ENCODE results near the gene PSENEN. TPM values are rescaled to one million over a fixed set of nuclear protein-coding genes. Genes with fewer than 3 reads are reported as not detected.

Gene PSENEN
- 10 to 100 TPM; 20.4 to 35.7 (median 29.5) TPM for total RNA-seq

GRCh38 chr19:35745328-35746086 lies at the start of gene PSENEN, which contains the start of gene U2AF1L4:
Gene PSENEN, plus strand, starts transcription at chr19:35745651. Its CDS starts 280 bp downstream, at chr19:35745931.
Gene U2AF1L4, minus strand, starts transcription at chr19:35745418. Its CDS starts 27 bp downstream, at chr19:35745391.
- H3K27ac ChIP-seq: peak within 1 kb of the TSS; percentile 98 to 100 (median 100)
- peak within 1 kb of the TSS; percentile 76 to 86 for H3K4me3 ChIP-seq
- WGBS, 2 donors (ENCODE audit: low coverage in 1 of 2): 0 to 4% methylated on average over 4 to 9 of the region's 40 CpGs
- TF ChIP-seq POLR2A (IDR thresholded peaks at IDR 0.05) (no peak), CTCF (IDR thresholded peaks at IDR 0.05) (peak in 2 of 4 experiments; percentile 2 to 21), EP300 (IDR thresholded peaks at IDR 0.05) (no peak), POLR2AphosphoS5 (IDR thresholded peaks at IDR 0.05) (peak; percentile 71)
- no peaks in the 10 kb centered on the region for H3K27me3 ChIP-seq
- H3K36me3 ChIP-seq: peaks cover 0 to 19% of the 10 kb centered on the region in 2 donors
- peaks cover 0 to 79% (median 32%) of the 10 kb centered on the region in 3 donors for H3K4me1 ChIP-seq
- peak; percentile 82 for ATAC-seq
- no peaks in the 10 kb centered on the region for H3K9me3 ChIP-seq

- ATAC-seq: no peak
- Histone ChIP-seq H3K27me3 (no peaks in the 10 kb centered on the region), H3K27ac (no peak overlapping the region), H3K4me1 (no peaks in the 10 kb centered on the region), H3K9me3 (no peaks in the 10 kb centered on the region), H3K4me3 (no peak overlapping the region), H3K36me3 (no peaks in the 10 kb centered on the region)
- TF ChIP-seq POLR2AphosphoS5 (IDR thresholded peaks at IDR 0.05) (no peak), EP300 (IDR thresholded peaks at IDR 0.05) (no peak), CTCF (IDR thresholded peaks at IDR 0.05) (no peak), POLR2A (IDR thresholded peaks at IDR 0.05) (no peak)
- 85 to 95% methylated on average over 2 of the region's 2 CpGs for WGBS, 2 donors (ENCODE audit: low coverage in 1 of 2)
Measured at GRCh38 chr19:35695895-35696422, 49.5 kb upstream of the PSENEN start.

GRCh38 chr19:35696835-35697234 lies 48.6 kb upstream of the PSENEN start:
- no peak for ATAC-seq
- WGBS, 2 donors (ENCODE audit: low coverage in 1 of 2): 71 to 100% methylated on average over 1 to 4 of the region's 4 CpGs
- Histone ChIP-seq H3K36me3 (no peaks in the 10 kb centered on the region), H3K4me1 (peaks cover 0 to 3% (median 0%) of the 10 kb centered on the region in 3 donors), H3K27me3 (no peaks in the 10 kb centered on the region), H3K4me3 (no peak overlapping the region), H3K27ac (no peak overlapping the region), H3K9me3 (no peaks in the 10 kb centered on the region)
- TF ChIP-seq CTCF (IDR thresholded peaks at IDR 0.05): no peak
- TF ChIP-seq EP300 (IDR thresholded peaks at IDR 0.05): no peak
- TF ChIP-seq POLR2A (IDR thresholded peaks at IDR 0.05): no peak

GRCh38 chr19:35702223-35703012 lies 43.0 kb upstream of the PSENEN start:
- no peaks in the 10 kb centered on the region for H3K36me3 ChIP-seq
- H3K4me1 ChIP-seq: peaks cover 0 to 15% (median 0%) of the 10 kb centered on the region in 3 donors
- no peaks in the 10 kb centered on the region for H3K9me3 ChIP-seq
- H3K4me3 ChIP-seq: peak overlapping the region; percentile 46 to 62
- peaks cover 16% of the 10 kb centered on the region for H3K27me3 ChIP-seq
- TF ChIP-seq EP300 (IDR thresholded peaks at IDR 0.05) (no peak), CTCF (IDR thresholded peaks at IDR 0.05) (no peak), POLR2A (IDR thresholded peaks at IDR 0.05) (no peak), POLR2AphosphoS5 (IDR thresholded peaks at IDR 0.05) (no peak)
- peak; percentile 100 for ATAC-seq
- 0% methylated on average over 1 to 9 of the region's 50 CpGs for WGBS, 2 donors (ENCODE audit: low coverage in 1 of 2)
- H3K27ac ChIP-seq: peak overlapping the region in 3 of 4 donors; percentile 14 to 71 (median 53)
